Esophagus squamous epithelium (tissue), 4 donors: ENCODE results near the gene CD3E.

Experiments
- POLR2A ChIP-seq, 4 donors: fragments of 450-650 bp; IDR thresholded peaks; one replicate each; pipeline ENCODE4 v1.6.1; 2017; ENCODE audit warnings: antibody characterized with exemption in 4 of 4, mild to moderate bottlenecking in 4 of 4, moderate library complexity in 3 of 4
- TF ChIP-seq, protein P1 (sequence below), 6 experiments: fragments of 450-650 bp in 4 of 6; fragments of 200-600 bp in 2 of 6; sonication (generic) in 2 of 6; IDR thresholded peaks; one replicate each; pipeline ENCODE4 v1.5.1; 2016 to 2019; ENCODE audit warnings: antibody characterized with exemption in 6 of 6, mild to moderate bottlenecking in 4 of 6, moderate library complexity in 4 of 6

DNA sequence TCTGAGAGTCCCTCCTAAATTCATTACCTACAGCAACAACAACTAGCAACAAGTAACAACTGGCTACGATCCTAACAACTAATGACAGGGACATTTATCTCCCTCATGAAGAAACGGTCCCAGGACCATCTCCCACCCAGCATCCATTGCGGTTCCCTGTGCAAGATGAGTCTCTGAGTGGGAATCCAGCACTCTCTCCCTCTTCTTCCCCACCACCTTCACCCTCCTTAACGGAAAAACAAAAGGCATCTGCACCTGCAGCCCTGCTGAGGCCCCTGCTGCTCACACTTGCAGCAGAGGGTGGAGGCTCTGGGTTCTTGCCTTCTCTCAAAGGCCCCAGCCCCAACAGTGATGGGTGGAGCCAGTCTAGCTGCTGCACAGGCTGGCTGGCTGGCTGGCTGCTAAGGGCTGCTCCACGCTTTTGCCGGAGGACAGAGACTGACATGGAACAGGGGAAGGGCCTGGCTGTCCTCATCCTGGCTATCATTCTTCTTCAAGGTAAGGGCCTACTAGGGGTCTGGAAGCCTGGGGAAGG is 39.5 kb downstream of the CD3E start, which contains the start of gene CD3G:
- TF ChIP-seq, protein P1, sequence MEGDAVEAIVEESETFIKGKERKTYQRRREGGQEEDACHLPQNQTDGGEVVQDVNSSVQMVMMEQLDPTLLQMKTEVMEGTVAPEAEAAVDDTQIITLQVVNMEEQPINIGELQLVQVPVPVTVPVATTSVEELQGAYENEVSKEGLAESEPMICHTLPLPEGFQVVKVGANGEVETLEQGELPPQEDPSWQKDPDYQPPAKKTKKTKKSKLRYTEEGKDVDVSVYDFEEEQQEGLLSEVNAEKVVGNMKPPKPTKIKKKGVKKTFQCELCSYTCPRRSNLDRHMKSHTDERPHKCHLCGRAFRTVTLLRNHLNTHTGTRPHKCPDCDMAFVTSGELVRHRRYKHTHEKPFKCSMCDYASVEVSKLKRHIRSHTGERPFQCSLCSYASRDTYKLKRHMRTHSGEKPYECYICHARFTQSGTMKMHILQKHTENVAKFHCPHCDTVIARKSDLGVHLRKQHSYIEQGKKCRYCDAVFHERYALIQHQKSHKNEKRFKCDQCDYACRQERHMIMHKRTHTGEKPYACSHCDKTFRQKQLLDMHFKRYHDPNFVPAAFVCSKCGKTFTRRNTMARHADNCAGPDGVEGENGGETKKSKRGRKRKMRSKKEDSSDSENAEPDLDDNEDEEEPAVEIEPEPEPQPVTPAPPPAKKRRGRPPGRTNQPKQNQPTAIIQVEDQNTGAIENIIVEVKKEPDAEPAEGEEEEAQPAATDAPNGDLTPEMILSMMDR (IDR thresholded peaks at IDR 0.05), result no peak
- peak in 1 of 4 donors; percentile 50 for TF ChIP-seq POLR2A (IDR thresholded peaks at IDR 0.05)
